H1 (cell line): ENCODE data around the gene STKLD1. TPM values are rescaled to one million over a fixed set of nuclear protein-coding genes. Genes with fewer than 3 reads are reported as not detected.

Source experiments
- polyA plus RNA-seq, 7 experiments: library from polyadenylated mRNA; depleted of rRNA in 3 of 7; stranded (reverse) in 5 of 7; unstranded in 2 of 7; fragments of >200 nt in 5 of 7; fragments of 200-250 nt in 2 of 7; gene quantifications; 1 replicate in 5 of 7; 2 replicates in 1 of 7; 4 replicates in 1 of 7; pipeline versions ENCODE4 v1.2.1 to v1.2.3, GENCODE V29; 2011 to 2013; ENCODE audit warnings: missing spikeins in 2 of 7, mixed read lengths in 2 of 7
- small RNA-seq: library from polyadenylated mRNA; stranded (forward); fragments of <200 nt; extraction: miRNeasy Mini kit (QIAGEN cat#:217004); gene quantifications from one replicate; pipeline ENCODE3, GENCODE V24; 2013; ENCODE audit not compliant: insufficient read depth
- total RNA-seq: library from RNA; stranded (reverse); fragmentation: NEBNext Ultra II Directional; extraction: Animal tissue kit (Norgen Biotek cat#: 25700); gene quantifications from 2 replicates; pipeline ENCODE4 v1.2.1, GENCODE V29; 2021

Gene STKLD1
- total and polyA plus RNA-seq, 2 of the 8 experiments (the other 6 are each of a cell fraction or from before 2014, with no cell fraction given): 0.26 TPM; not detected in 1

Small RNA genes lying within 50 kb of the gene (small RNA-seq; reads per million reads assigned to genes)
- gene RF00019 (not detected), gene SNORD24 (not detected), gene SNORD36A (not detected), gene SNORD36B (not detected), gene SNORD36C (not detected)

Other genes with a start within 250 kb of the STKLD1 start
- 9.7 and 10.0 TPM in 2 replicates for gene GBGT1, start 212.5 kb upstream of the STKLD1 start, total RNA-seq
- 7.1 and 10.1 TPM in 2 replicates for gene GBGT1, start 212.5 kb upstream of the STKLD1 start, polyA plus RNA-seq (2011; rRNA removed)
- gene OBP2B, start 167.1 kb upstream of the STKLD1 start, total RNA-seq: not detected in 2 replicates
- gene OBP2B, start 167.1 kb upstream of the STKLD1 start, polyA plus RNA-seq (2011; rRNA removed): not detected in 2 replicates
- gene ABO, start 101.2 kb upstream of the STKLD1 start, total RNA-seq: not detected in 2 replicates
- gene ABO, start 101.2 kb upstream of the STKLD1 start, polyA plus RNA-seq (2011; rRNA removed): 0.03 and 0.19 TPM in 2 replicates
- gene SURF6, start 40.2 kb upstream of the STKLD1 start, total RNA-seq: 23.7 and 26.7 TPM in 2 replicates
- gene SURF6, start 40.2 kb upstream of the STKLD1 start, polyA plus RNA-seq (2011; rRNA removed): 6.1 and 9.6 TPM in 2 replicates
- gene MED22, start 28.2 kb upstream of the STKLD1 start, total RNA-seq: 56.4 and 61.8 TPM in 2 replicates
- 68.4 and 105 TPM in 2 replicates for gene MED22, start 28.2 kb upstream of the STKLD1 start, polyA plus RNA-seq (2011; rRNA removed)
- gene RPL7A, start 28.1 kb upstream of the STKLD1 start, total RNA-seq: 2,578 and 2,633 TPM in 2 replicates
- gene RPL7A, start 28.1 kb upstream of the STKLD1 start, polyA plus RNA-seq (2011; rRNA removed): 2,379 and 2,783 TPM in 2 replicates
- 39.6 and 43.1 TPM in 2 replicates for gene SURF1, start 19.9 kb upstream of the STKLD1 start, total RNA-seq
- gene SURF1, start 19.9 kb upstream of the STKLD1 start, polyA plus RNA-seq (2011; rRNA removed): 35.4 and 44.7 TPM in 2 replicates
- gene SURF2, start 19.8 kb upstream of the STKLD1 start, total RNA-seq: 36.6 and 42.1 TPM in 2 replicates
- gene SURF2, start 19.8 kb upstream of the STKLD1 start, polyA plus RNA-seq (2011; rRNA removed): 37.7 and 54.4 TPM in 2 replicates
- gene SURF4, start 306 bp upstream of the STKLD1 start, total RNA-seq: 167 and 182 TPM in 2 replicates
- gene SURF4, start 306 bp upstream of the STKLD1 start, polyA plus RNA-seq (2011; rRNA removed): 176 and 201 TPM in 2 replicates
- gene REXO4, start 41.6 kb downstream of the STKLD1 start, total RNA-seq: 37.7 and 38.3 TPM in 2 replicates
- 19.1 and 27.2 TPM in 2 replicates for gene REXO4, start 41.6 kb downstream of the STKLD1 start, polyA plus RNA-seq (2011; rRNA removed)
- 5.1 and 5.8 TPM in 2 replicates for gene ADAMTS13, start 46.0 kb downstream of the STKLD1 start, total RNA-seq
- gene ADAMTS13, start 46.0 kb downstream of the STKLD1 start, polyA plus RNA-seq (2011; rRNA removed): 4.4 and 6.6 TPM in 2 replicates
- 13.3 and 13.4 TPM in 2 replicates for gene CACFD1, start 83.6 kb downstream of the STKLD1 start, total RNA-seq
- gene CACFD1, start 83.6 kb downstream of the STKLD1 start, polyA plus RNA-seq (2011; rRNA removed): 15.5 and 23.6 TPM in 2 replicates
- 16.6 and 17.9 TPM in 2 replicates for gene SLC2A6, start 102.7 kb downstream of the STKLD1 start, total RNA-seq
- gene SLC2A6, start 102.7 kb downstream of the STKLD1 start, polyA plus RNA-seq (2011; rRNA removed): 17.8 and 18.6 TPM in 2 replicates
- gene MYMK, start 148.6 kb downstream of the STKLD1 start, total RNA-seq: not detected in 2 replicates
- 0.30 TPM in 1 of 2 replicates, not detected in the other for gene MYMK, start 148.6 kb downstream of the STKLD1 start, polyA plus RNA-seq (2011; rRNA removed)
- 0.69 and 0.74 TPM in 2 replicates for gene ADAMTSL2, start 158.3 kb downstream of the STKLD1 start, total RNA-seq
- 0.76 and 1.0 TPM in 2 replicates for gene ADAMTSL2, start 158.3 kb downstream of the STKLD1 start, polyA plus RNA-seq (2011; rRNA removed)
- 0.38 and 0.63 TPM in 2 replicates for gene FAM163B, start 233.0 kb downstream of the STKLD1 start, total RNA-seq
- gene FAM163B, start 233.0 kb downstream of the STKLD1 start, polyA plus RNA-seq (2011; rRNA removed): 1.0 and 2.6 TPM in 2 replicates